Activated T-helper 1 cell treated with anti-CD3 and anti-CD28 coated beads, Interleukin-12 subunit alpha, Interleukin-12 subunit beta, Interleukin-2, Interleukin-4 antibody, amounts not matched to agents 30 ng/mL and 10 ng/mL and 1 ng/mL, durations not matched to agents 14 hours and 24 hours and 36 hours (primary cell): ENCODE results near the gene MYH10. TPM values are rescaled to one million over a fixed set of nuclear protein-coding genes. Genes with fewer than 3 reads are reported as not detected.
"Not testable (repeated sequence)": the region's sequence is repeated elsewhere in the genome, so short reads cannot be mapped to it uniquely, and the experiment has no call there.

Experiments
- DNase-seq: peaks from one replicate; pipeline ENCODE4 v3.0.0; 2021; ENCODE audit warnings: low spot score
- H3K27ac Mint-ChIP-seq: one replicate; pipeline ENCODE4 v1.8.0; 2021; ENCODE audit warnings: mild to moderate bottlenecking, mixed read lengths
- H3K27me3 Mint-ChIP-seq: one replicate; pipeline ENCODE4 v1.8.0; 2022; ENCODE audit warnings: mild to moderate bottlenecking, moderate library complexity, mixed read lengths; ENCODE audit not compliant: insufficient read depth
- H3K36me3 Mint-ChIP-seq: one replicate; pipeline ENCODE4 v1.8.0; 2021; ENCODE audit warnings: low read depth, mixed read lengths
- H3K4me1 Mint-ChIP-seq: one replicate; pipeline ENCODE4 v1.8.0; 2021; ENCODE audit warnings: low read depth, mixed read lengths
- H3K4me3 Mint-ChIP-seq: one replicate; pipeline ENCODE4 v1.8.0; 2021; ENCODE audit warnings: mild to moderate bottlenecking, moderate library complexity, mixed read lengths
- H3K9me3 Mint-ChIP-seq: one replicate; pipeline ENCODE4 v1.8.0; 2021; ENCODE audit warnings: mixed read lengths
- intact Hi-C: fragments of 100-400 bp; cut with micrococcal nuclease; formaldehyde crosslinking; loops from one replicate; pipeline ENCODE4 v1.15.1; 2024
- total RNA-seq: library from RNA; stranded (reverse); gene quantifications from 2 replicates; pipeline ENCODE4 v1.2.3, GENCODE V29; 2022

Gene MYH10
- total RNA-seq, 1 donor from 2014 or later: 15.3 TPM

GRCh38 chr17:8557176-8557806 lies 73.2 kb downstream of the MYH10 start:
- Mint-ChIP-seq H3K27ac (no peak overlapping the region), H3K4me3 (no peak overlapping the region), H3K36me3 (no peaks in the 10 kb centered on the region), H3K9me3 (no peaks in the 10 kb centered on the region), H3K27me3 (peaks cover 14% of the 10 kb centered on the region), H3K4me1 (no peaks in the 10 kb centered on the region)
- DNase-seq: no peak
- intact Hi-C loops: no loop called here

GRCh38 chr17:8556074-8556473 lies 74.5 kb downstream of the MYH10 start:
- no peaks in the 10 kb centered on the region for H3K4me1 Mint-ChIP-seq

GRCh38 chr17:8555062-8555461 lies 75.5 kb downstream of the MYH10 start:
- Mint-ChIP-seq H3K4me1 (no peaks in the 10 kb centered on the region), H3K27me3 (peaks cover 11% of the 10 kb centered on the region), H3K36me3 (no peaks in the 10 kb centered on the region), H3K9me3 (no peaks in the 10 kb centered on the region), H3K4me3 (no peak overlapping the region), H3K27ac (no peak overlapping the region)
- DNase-seq: no peak
- intact Hi-C loops: no loop called here

More at GRCh38 chr17:8556074-8556473, 74.5 kb downstream of the MYH10 start:
- no peak overlapping the region for H3K4me3 Mint-ChIP-seq
- intact Hi-C loops: no loop called here
- DNase-seq: no peak
- H3K9me3 Mint-ChIP-seq: no peaks in the 10 kb centered on the region
- H3K27ac Mint-ChIP-seq: no peak overlapping the region
- peaks cover 14% of the 10 kb centered on the region for H3K27me3 Mint-ChIP-seq
- no peaks in the 10 kb centered on the region for H3K36me3 Mint-ChIP-seq

DNA sequence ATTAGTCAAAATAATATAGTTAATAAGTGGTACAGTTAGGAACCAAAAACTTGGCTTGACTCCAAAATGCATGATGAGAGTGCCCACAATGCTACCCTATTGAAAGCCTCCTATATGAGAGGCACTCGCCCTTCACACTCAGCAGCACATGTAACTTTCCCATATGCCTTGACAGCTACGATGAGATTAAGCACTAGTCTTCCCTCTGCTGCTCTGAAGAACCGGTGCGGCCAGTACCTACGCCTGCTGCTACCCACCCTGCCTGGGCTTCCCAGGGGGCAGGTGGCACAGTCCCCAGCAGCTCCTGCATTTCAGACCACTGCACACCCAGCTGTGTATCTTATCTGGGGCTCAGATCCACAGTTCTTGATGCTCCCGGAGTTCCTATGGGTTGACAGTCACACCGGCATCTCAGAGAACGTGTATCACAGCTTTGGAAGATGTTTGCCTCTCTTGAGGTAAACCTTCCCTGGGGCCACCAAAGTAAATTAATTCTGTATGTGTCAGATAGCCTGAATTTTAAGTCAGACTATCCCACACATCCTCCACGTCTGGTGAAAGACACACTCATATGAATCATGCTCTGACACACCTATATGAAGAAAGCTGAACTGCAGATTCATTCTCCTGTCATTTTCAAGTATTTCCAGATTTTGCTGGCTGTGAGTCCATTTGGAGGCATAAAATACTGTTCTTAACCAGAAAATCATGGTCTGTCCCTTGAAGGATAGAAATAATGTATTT lies 77.8 kb downstream of the MYH10 start:
- no peak overlapping the region for H3K27ac Mint-ChIP-seq
- DNase-seq: no peak
- no peak overlapping the region for H3K4me3 Mint-ChIP-seq
- no peaks in the 10 kb centered on the region for H3K36me3 Mint-ChIP-seq
- no peaks in the 10 kb centered on the region for H3K9me3 Mint-ChIP-seq
- no peaks in the 10 kb centered on the region for H3K4me1 Mint-ChIP-seq
- peaks cover 7% of the 10 kb centered on the region for H3K27me3 Mint-ChIP-seq
- intact Hi-C loops: no loop called here

DNA sequence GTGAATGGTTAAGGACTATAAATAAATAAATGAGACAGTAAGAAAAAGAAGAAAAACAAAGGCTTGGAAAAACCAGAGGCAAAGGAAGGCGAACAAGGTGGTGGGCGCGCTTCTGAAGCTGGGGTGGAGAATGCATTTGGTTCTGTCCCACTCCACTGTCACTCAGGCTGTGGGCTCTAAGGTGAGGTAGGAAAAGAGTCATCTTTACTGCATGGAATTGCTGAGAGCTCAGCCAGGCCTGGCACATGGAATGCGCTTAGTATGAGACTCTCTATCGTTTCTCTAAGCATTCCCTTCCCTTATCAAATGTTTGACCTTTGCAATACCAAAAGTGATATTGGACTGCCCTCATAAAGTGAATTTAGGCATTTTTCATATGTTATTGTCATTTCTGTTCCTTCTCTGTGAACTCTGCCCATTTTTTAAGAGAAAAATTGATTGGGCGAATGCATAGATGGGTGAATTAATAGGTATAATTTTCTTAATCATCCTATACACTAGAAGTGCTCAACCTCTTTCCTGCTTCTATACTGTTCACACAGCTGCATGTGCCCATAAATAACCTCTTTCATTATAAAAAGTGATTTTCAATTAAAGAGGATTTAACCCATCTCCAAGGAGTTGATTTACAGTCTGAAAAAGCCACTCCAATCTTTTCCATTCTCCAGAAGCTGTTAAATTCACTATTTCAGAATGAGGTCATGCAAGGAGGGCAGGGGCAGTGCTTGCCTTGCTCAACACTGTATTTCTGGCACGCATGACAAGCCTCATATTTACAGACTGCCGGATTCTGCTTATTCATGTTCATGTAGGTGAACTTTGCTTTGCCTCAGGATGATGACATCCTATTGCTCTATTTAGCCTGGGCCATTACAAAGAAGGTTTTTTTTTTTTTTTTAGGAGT lies 87.7 kb downstream of the MYH10 start:
- intact Hi-C loops: no loop called here
- Mint-ChIP-seq H3K27me3 (no peaks in the 10 kb centered on the region), H3K27ac (no peak overlapping the region), H3K36me3 (no peaks in the 10 kb centered on the region), H3K4me3 (no peak overlapping the region), H3K4me1 (no peaks in the 10 kb centered on the region), H3K9me3 (no peaks in the 10 kb centered on the region)
- DNase-seq: no peak

DNA sequence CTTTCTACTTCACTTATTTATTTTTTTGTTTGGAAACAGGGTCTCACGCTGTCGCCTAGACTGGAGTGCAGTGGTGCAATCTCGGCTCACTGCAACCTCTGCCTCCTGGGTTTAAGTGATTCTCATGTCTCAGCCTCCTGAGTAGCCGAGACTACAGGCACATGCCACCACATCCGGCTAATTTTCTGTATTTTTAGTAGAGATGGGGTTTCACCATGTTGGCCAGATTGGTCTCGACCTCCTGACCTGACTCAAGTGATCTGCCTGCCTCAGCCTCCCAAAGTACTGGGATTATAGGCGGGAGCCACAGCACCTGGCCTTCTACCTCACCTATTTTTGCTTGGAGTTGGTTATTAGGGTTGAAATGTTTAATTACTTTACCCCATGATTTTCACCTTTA lies 90.5 kb downstream of the MYH10 start:
- H3K27me3 Mint-ChIP-seq, intact Hi-C loops, H3K4me3 Mint-ChIP-seq, H3K27ac Mint-ChIP-seq, DNase-seq, H3K9me3 Mint-ChIP-seq, H3K36me3 Mint-ChIP-seq, H3K4me1 Mint-ChIP-seq: not testable (repeated sequence)

DNA sequence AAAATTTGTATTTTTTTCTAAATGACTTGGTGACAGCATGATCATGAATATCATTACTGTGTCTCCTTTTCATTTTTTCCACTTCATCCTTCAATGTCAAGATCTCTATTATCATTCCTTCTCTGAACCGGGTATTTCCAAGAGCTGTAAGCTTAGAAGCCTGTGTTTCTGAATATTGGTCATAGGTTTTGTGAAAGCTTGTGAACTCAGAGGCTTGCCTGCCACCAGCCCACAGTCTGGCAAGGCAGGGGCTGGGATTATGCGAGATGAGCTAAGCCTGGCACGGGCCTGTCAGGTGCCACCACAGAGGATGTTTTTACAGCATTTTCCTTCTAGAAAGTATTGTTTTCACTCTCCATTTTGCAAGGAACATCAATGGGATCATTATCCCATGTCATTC lies 92.8 kb downstream of the MYH10 start:
- no peak overlapping the region for H3K27ac Mint-ChIP-seq
- DNase-seq: no peak
- intact Hi-C loops: no loop called here
- H3K9me3 Mint-ChIP-seq: no peaks in the 10 kb centered on the region
- H3K27me3 Mint-ChIP-seq: no peaks in the 10 kb centered on the region
- H3K4me1 Mint-ChIP-seq: no peaks in the 10 kb centered on the region
- no peak overlapping the region for H3K4me3 Mint-ChIP-seq
- no peaks in the 10 kb centered on the region for H3K36me3 Mint-ChIP-seq

DNA sequence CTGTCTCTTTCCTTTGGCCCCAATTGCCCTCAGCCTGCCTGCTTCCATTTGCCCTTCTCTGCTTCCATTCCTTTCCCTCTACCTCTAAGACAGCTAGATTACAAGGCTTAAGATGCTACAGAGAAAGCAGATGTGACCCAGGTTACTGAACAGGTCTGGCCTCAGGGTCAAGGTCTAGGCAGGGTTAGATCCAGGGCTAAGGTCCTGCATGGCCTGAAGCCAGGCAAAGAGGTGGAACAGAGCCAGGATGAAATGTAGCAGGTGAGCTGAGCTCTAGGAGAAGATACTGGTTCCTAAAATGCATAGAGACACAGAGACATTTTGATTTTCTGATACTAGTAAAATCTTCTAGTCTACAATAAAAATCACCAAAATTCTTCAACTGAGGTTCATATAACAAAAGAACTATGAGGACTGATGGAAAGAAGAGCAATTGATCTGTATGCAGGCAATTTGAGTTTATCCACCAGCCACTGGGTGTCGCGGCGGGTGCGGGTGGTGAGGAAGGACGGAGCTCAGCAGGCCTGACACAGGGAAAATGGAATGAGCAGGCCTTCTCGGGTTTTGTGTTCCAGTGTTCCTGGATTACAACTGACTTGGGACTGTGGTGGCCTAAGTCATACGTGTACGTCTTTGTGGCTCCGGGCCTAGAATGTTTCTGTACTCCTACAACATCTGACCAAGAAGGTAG lies 95.9 kb downstream of the MYH10 start:
- Mint-ChIP-seq H3K4me3 (no peak overlapping the region), H3K4me1 (no peaks in the 10 kb centered on the region), H3K27ac (no peak overlapping the region), H3K9me3 (no peaks in the 10 kb centered on the region), H3K27me3 (no peaks in the 10 kb centered on the region), H3K36me3 (no peaks in the 10 kb centered on the region)
- DNase-seq: no peak
- intact Hi-C loops: no loop called here

- no peak overlapping the region for H3K4me3 Mint-ChIP-seq
- intact Hi-C loops: no loop called here
- H3K9me3 Mint-ChIP-seq: no peaks in the 10 kb centered on the region
- no peak for DNase-seq
- H3K36me3 Mint-ChIP-seq: no peaks in the 10 kb centered on the region
- H3K27ac Mint-ChIP-seq: no peak overlapping the region
- no peaks in the 10 kb centered on the region for H3K4me1 Mint-ChIP-seq
- H3K27me3 Mint-ChIP-seq: no peaks in the 10 kb centered on the region
Measured at GRCh38 chr17:8532021-8532420, 98.5 kb downstream of the MYH10 start.

DNA sequence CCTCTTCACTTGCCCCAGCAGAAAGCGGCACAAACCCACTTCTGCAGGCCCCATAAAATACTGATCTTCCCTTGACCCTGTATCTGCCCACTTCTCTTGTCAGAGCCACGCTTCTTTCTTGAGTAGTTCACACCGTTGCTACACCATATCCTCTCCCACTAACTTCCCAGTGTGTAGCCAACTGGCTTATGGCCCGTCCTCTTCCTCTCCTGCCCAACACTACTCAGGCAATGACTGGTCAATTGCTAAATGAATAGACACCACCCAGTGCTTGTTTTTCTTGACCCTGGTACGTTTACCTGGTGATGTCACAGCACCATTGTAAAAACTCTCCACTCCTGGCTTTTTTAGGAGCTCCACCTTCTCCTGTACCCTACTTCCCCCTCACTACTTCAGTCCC lies 107.9 kb downstream of the MYH10 start:
- H3K36me3 Mint-ChIP-seq: no peaks in the 10 kb centered on the region
- no peak for DNase-seq
- no peaks in the 10 kb centered on the region for H3K9me3 Mint-ChIP-seq
- intact Hi-C loops: no loop called here
- H3K27ac Mint-ChIP-seq: no peak overlapping the region
- H3K27me3 Mint-ChIP-seq: peaks cover 2% of the 10 kb centered on the region
- no peaks in the 10 kb centered on the region for H3K4me1 Mint-ChIP-seq
- H3K4me3 Mint-ChIP-seq: no peak overlapping the region

- Mint-ChIP-seq H3K4me1 (no peaks in the 10 kb centered on the region), H3K27me3 (peaks cover 2% of the 10 kb centered on the region), H3K36me3 (peaks cover 2% of the 10 kb centered on the region), H3K4me3 (no peak overlapping the region), H3K27ac (no peak overlapping the region), H3K9me3 (no peaks in the 10 kb centered on the region)
- DNase-seq: no peak
- intact Hi-C loops: no loop called here
Measured at GRCh38 chr17:8520981-8521380, 109.5 kb downstream of the MYH10 start.

GRCh38 chr17:8518850-8519249 lies 111.7 kb downstream of the MYH10 start:
- no peak for DNase-seq
- Mint-ChIP-seq H3K4me1 (no peaks in the 10 kb centered on the region), H3K4me3 (no peak overlapping the region), H3K9me3 (no peaks in the 10 kb centered on the region), H3K36me3 (peaks cover 2% of the 10 kb centered on the region), H3K27ac (no peak overlapping the region), H3K27me3 (peaks cover 2% of the 10 kb centered on the region)
- intact Hi-C loops: no loop called here
